Neural cell (in vitro differentiated cells): ENCODE results near the gene TMA7B.

ENCODE experiments used
- EP300 ChIP-seq: fragments of 450-650 bp; conservative IDR thresholded peaks from 2 replicates; pipeline ENCODE4 v1.6.1; 2014; ENCODE audit warnings: antibody characterized with exemption, mild to moderate bottlenecking, moderate library complexity; ENCODE audit not compliant: poor library complexity, severe bottlenecking
- MXI1 ChIP-seq: fragments of 450-650 bp; conservative IDR thresholded peaks from 2 replicates; pipeline ENCODE4 v1.6.1; 2014; ENCODE audit warnings: antibody characterized with exemption, mild to moderate bottlenecking; ENCODE audit not compliant: poor library complexity, severe bottlenecking
- TAF1 ChIP-seq: IDR thresholded peaks from 2 replicates; pipeline ENCODE4 v1.6.1; 2012; ENCODE audit warnings: low read depth
- TF ChIP-seq, protein P1 (sequence below): fragments of 450-650 bp; IDR thresholded peaks from 2 replicates; pipeline ENCODE4 v1.5.1; 2014; ENCODE audit warnings: antibody characterized with exemption, mild to moderate bottlenecking, moderate library complexity; ENCODE audit not compliant: poor library complexity, severe bottlenecking

DNA sequence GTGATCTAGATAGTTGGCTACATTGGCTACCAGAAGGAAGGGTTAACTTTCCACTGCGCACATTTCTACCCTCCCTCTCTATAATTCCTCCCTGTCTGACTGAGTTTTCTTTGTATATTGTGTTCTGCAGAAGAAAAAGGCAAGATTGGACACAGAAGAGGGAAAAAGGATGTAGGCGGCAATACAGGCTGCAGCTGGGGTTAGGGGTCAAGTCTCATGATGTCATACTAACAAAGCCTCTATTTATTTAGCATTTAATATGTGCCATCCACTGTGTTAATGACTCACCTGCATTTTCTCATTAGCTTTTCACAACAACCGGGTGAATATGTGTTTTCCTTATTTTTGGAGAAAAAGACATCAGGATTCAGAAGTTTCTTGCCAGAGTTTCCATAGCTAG is 36.5 kb downstream of the TMA7B start:
- TF ChIP-seq, protein P1, sequence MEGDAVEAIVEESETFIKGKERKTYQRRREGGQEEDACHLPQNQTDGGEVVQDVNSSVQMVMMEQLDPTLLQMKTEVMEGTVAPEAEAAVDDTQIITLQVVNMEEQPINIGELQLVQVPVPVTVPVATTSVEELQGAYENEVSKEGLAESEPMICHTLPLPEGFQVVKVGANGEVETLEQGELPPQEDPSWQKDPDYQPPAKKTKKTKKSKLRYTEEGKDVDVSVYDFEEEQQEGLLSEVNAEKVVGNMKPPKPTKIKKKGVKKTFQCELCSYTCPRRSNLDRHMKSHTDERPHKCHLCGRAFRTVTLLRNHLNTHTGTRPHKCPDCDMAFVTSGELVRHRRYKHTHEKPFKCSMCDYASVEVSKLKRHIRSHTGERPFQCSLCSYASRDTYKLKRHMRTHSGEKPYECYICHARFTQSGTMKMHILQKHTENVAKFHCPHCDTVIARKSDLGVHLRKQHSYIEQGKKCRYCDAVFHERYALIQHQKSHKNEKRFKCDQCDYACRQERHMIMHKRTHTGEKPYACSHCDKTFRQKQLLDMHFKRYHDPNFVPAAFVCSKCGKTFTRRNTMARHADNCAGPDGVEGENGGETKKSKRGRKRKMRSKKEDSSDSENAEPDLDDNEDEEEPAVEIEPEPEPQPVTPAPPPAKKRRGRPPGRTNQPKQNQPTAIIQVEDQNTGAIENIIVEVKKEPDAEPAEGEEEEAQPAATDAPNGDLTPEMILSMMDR = no peak
- no peak for TF ChIP-seq EP300
- TF ChIP-seq MXI1 = no peak
- TF ChIP-seq TAF1 = no peak
